Loucy (cell line): Measurements from ENCODE around the gene PAEP.
"Not testable (repeated sequence)": the region's sequence is repeated elsewhere in the genome, so short reads cannot be mapped to it uniquely, and the experiment has no call there.

ENCODE experiments used
- EZH2phosphoT487 ChIP-seq: fragments of 200-600 bp; IDR thresholded peaks from 2 replicates; pipeline ENCODE4 v1.6.1; 2018; ENCODE audit warnings: antibody characterized with exemption, mild to moderate bottlenecking, moderate library complexity, borderline replicate concordance
- TF ChIP-seq, protein P1 (sequence below): fragments of 200-600 bp; sonication (generic); conservative IDR thresholded peaks from 2 replicates; pipeline ENCODE4 v1.5.1; 2014; ENCODE audit warnings: mild to moderate bottlenecking, antibody characterized with exemption, low read length

DNA sequence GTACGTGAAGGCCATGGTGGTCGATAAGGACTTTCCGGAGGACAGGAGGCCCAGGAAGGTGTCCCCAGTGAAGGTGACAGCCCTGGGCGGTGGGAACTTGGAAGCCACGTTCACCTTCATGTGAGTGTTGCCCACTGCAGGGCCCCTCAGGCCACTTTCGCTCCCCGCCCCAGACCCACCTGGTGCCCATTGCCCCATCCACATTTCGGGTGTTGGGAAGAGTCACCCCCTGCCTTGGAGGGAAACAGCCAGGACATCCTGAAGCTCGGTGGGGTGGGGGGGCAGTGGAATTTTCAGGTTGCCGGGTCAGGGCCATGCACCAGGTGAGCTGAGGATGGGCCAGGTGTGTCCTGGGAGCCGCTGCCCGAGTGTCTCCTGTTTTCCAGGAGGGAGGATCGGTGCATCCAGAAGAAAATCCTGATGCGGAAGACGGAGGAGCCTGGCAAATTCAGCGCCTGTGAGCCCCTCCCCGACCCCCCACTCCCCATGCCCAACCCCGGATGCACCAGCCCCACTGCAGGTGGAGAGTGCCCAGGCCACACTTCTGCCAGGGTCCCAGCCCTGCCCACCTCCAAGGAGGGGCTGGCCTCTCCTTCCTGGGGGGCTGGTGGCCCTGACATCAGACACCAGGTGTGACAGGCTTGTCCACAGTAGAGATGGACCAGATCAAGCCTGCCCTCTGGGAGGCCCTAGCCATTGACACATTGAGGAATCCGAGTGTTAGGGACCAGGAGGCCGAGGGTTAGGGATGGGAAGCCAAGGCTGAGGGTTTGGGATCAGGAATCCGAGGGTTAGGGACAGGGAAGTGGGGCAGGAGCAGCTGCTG, 14.6 kb upstream of the PAEP start:
- TF ChIP-seq, protein P1, sequence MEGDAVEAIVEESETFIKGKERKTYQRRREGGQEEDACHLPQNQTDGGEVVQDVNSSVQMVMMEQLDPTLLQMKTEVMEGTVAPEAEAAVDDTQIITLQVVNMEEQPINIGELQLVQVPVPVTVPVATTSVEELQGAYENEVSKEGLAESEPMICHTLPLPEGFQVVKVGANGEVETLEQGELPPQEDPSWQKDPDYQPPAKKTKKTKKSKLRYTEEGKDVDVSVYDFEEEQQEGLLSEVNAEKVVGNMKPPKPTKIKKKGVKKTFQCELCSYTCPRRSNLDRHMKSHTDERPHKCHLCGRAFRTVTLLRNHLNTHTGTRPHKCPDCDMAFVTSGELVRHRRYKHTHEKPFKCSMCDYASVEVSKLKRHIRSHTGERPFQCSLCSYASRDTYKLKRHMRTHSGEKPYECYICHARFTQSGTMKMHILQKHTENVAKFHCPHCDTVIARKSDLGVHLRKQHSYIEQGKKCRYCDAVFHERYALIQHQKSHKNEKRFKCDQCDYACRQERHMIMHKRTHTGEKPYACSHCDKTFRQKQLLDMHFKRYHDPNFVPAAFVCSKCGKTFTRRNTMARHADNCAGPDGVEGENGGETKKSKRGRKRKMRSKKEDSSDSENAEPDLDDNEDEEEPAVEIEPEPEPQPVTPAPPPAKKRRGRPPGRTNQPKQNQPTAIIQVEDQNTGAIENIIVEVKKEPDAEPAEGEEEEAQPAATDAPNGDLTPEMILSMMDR, result not testable (repeated sequence)
- TF ChIP-seq EZH2phosphoT487, result not testable (repeated sequence)
